HG03066 (cell line): Measurements from ENCODE around the gene NPAS2.

Source experiments
- ATAC-seq: cut with Tn5 transposase; IDR thresholded peaks from one replicate; pipeline ENCODE4 v1.9.1; 2021; ENCODE audit warnings: low read depth; ENCODE audit not compliant: unreplicated experiment

Gene NPAS2

GRCh38 chr2:100936972-100937542 lies 117.1 kb downstream of the NPAS2 start:
- ATAC-seq, result no peak

GRCh38 chr2:100938031-100939026 lies 118.4 kb downstream of the NPAS2 start:
- no peak for ATAC-seq

- no peak for ATAC-seq
Measured at GRCh38 chr2:100939445-100939844, 119.5 kb downstream of the NPAS2 start.

- no peak for ATAC-seq
Measured at GRCh38 chr2:100940240-100940639, 120.3 kb downstream of the NPAS2 start.

GRCh38 chr2:100940766-100941645 lies 121.1 kb downstream of the NPAS2 start:
- ATAC-seq, result no peak

- ATAC-seq, result no peak
Measured at GRCh38 chr2:100941646-100942240, 121.8 kb downstream of the NPAS2 start.

- ATAC-seq, result no peak
Measured at GRCh38 chr2:100944617-100945432, 124.9 kb downstream of the NPAS2 start.

- ATAC-seq, result no peak
Measured at GRCh38 chr2:100945433-100945740, 125.4 kb downstream of the NPAS2 start.

- ATAC-seq, result no peak
Measured at GRCh38 chr2:100945930-100946607, 126.1 kb downstream of the NPAS2 start.

- no peak for ATAC-seq
Measured at GRCh38 chr2:100948942-100949811, 129.2 kb downstream of the NPAS2 start.

- no peak for ATAC-seq
Measured at GRCh38 chr2:100952512-100952911, 132.6 kb downstream of the NPAS2 start.

GRCh38 chr2:100953406-100954043 lies 133.6 kb downstream of the NPAS2 start:
- ATAC-seq, result no peak

GRCh38 chr2:100954044-100954420 lies 134.1 kb downstream of the NPAS2 start:
- ATAC-seq, result no peak

GRCh38 chr2:100955226-100955625 lies 135.3 kb downstream of the NPAS2 start:
- no peak for ATAC-seq

GRCh38 chr2:100956081-100956480 lies 136.1 kb downstream of the NPAS2 start:
- ATAC-seq, result no peak

GRCh38 chr2:100957996-100958653 lies 138.2 kb downstream of the NPAS2 start:
- no peak for ATAC-seq

GRCh38 chr2:100959225-100959880 lies 139.4 kb downstream of the NPAS2 start:
- no peak for ATAC-seq
